ENCODE data around the gene CNN2. TPM values are rescaled to one million over a fixed set of nuclear protein-coding genes. Genes with fewer than 3 reads are reported as not detected.
A peak's percentile ranks its signal among the peaks of the same experiment; 100 is the strongest.

Gene CNN2
- total RNA-seq, 6 experiments from 2014 or later = 483 to 579 (median 507) TPM

DNA sequence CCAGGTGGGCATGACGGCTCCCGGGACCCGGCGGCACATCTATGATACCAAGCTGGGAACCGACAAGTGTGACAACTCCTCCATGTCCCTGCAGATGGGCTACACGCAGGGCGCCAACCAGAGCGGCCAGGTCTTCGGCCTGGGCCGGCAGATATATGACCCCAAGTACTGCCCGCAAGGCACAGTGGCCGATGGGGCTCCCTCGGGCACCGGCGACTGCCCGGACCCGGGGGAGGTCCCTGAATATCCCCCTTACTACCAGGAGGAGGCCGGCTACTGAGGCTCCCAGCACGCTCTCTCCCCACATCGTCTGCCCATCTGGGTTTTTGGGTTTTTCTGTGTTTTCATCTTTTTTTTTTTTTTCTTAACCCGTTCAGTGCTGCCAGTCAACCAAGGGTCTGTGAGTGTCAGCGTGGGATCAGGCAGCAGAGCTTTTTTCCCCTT is 11.2 kb downstream of the CNN2 start:
- TF ChIP-seq, protein P1, sequence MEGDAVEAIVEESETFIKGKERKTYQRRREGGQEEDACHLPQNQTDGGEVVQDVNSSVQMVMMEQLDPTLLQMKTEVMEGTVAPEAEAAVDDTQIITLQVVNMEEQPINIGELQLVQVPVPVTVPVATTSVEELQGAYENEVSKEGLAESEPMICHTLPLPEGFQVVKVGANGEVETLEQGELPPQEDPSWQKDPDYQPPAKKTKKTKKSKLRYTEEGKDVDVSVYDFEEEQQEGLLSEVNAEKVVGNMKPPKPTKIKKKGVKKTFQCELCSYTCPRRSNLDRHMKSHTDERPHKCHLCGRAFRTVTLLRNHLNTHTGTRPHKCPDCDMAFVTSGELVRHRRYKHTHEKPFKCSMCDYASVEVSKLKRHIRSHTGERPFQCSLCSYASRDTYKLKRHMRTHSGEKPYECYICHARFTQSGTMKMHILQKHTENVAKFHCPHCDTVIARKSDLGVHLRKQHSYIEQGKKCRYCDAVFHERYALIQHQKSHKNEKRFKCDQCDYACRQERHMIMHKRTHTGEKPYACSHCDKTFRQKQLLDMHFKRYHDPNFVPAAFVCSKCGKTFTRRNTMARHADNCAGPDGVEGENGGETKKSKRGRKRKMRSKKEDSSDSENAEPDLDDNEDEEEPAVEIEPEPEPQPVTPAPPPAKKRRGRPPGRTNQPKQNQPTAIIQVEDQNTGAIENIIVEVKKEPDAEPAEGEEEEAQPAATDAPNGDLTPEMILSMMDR (IDR thresholded peaks at IDR 0.05) = no peak
- no peak for DNase-seq
- peaks cover 10% of the 10 kb centered on the region for H3K36me3 Mint-ChIP-seq (ENCODE audit: low read depth)
- H3K27ac Mint-ChIP-seq = peak overlapping the region; percentile 48; the same call in 1 of the 2 replicates
- H3K9me3 Mint-ChIP-seq = peaks cover 6% of the 10 kb centered on the region; the same call in 1 of the 2 replicates
- peak overlapping the region; percentile 28 for H3K4me3 Mint-ChIP-seq
- H3K27me3 Mint-ChIP-seq (ENCODE audit: insufficient read depth) = peaks cover 33% of the 10 kb centered on the region
- H3K4me1 Mint-ChIP-seq (ENCODE audit: low read depth) = peaks cover 36% of the 10 kb centered on the region

GRCh38 chr19:1038978-1039645 is 12.7 kb downstream of the CNN2 start:
- Mint-ChIP-seq H3K27me3 (ENCODE audit: insufficient read depth) (peaks cover 32% of the 10 kb centered on the region), H3K9me3 (peaks cover 6% of the 10 kb centered on the region; the same call in 1 of the 2 replicates), H3K4me1 (ENCODE audit: low read depth) (peaks cover 36% of the 10 kb centered on the region), H3K27ac (peak overlapping the region; percentile 49), H3K4me3 (peak overlapping the region; percentile 91), H3K36me3 (ENCODE audit: low read depth) (peaks cover 10% of the 10 kb centered on the region)
- TF ChIP-seq, protein P1 (IDR thresholded peaks at IDR 0.05) = no peak
- DNase-seq = no peak

GRCh38 chr19:1039646-1040475 is 13.5 kb downstream of the CNN2 start, which contains the start of gene ABCA7:
Gene ABCA7, plus strand, starts transcription at chr19:1040107. Its CDS starts 1,255 bp downstream, at chr19:1041362.
- peaks cover 32% of the 10 kb centered on the region for H3K27me3 Mint-ChIP-seq (ENCODE audit: insufficient read depth)
- TF ChIP-seq, protein P1 (IDR thresholded peaks at IDR 0.05) = peak; percentile 9; the same call in 1 of the 2 replicates
- peaks cover 6% of the 10 kb centered on the region; the same call in 1 of the 2 replicates for H3K9me3 Mint-ChIP-seq

GRCh38 chr19:1040476-1041271 is 14.3 kb downstream of the CNN2 start:
- peaks cover 10% of the 10 kb centered on the region for H3K36me3 Mint-ChIP-seq (ENCODE audit: low read depth)
- peak; percentile 93 for DNase-seq
- H3K27ac Mint-ChIP-seq = peak overlapping the region; percentile 49
- peaks cover 12% of the 10 kb centered on the region; the same call in 1 of the 2 replicates for H3K9me3 Mint-ChIP-seq
- TF ChIP-seq, protein P1 (IDR thresholded peaks at IDR 0.05) = no peak
- peaks cover 30% of the 10 kb centered on the region for H3K27me3 Mint-ChIP-seq (ENCODE audit: insufficient read depth)
- H3K4me3 Mint-ChIP-seq = peak overlapping the region; percentile 91
- H3K4me1 Mint-ChIP-seq (ENCODE audit: low read depth) = peaks cover 36% of the 10 kb centered on the region

More at GRCh38 chr19:1039646-1040475, 13.5 kb downstream of the CNN2 start, which contains the start of gene ABCA7:
- H3K4me3 Mint-ChIP-seq = peak within 1 kb of the TSS; percentile 91
- H3K36me3 Mint-ChIP-seq (ENCODE audit: low read depth) = peaks cover 10% of the 10 kb centered on the region
- peak; percentile 98 for DNase-seq
- peaks cover 36% of the 10 kb centered on the region for H3K4me1 Mint-ChIP-seq (ENCODE audit: low read depth)
- peak within 1 kb of the TSS; percentile 49 for H3K27ac Mint-ChIP-seq
